Uterus (tissue), 4 donors: ENCODE measurements around the gene ATCAY. TPM values are rescaled to one million over a fixed set of nuclear protein-coding genes. Genes with fewer than 3 reads are reported as not detected.

Source experiments
- DNase-seq, 2 donors: peaks; one replicate each; pipeline ENCODE4 v3.0.0-alpha.2; 2019 to 2020
- H3K27ac ChIP-seq, 2 donors: fragments of 200-600 bp; sonication (generic); 1 replicate in 1 of 2; 2 replicates in 1 of 2; pipeline ENCODE4 v1.5.1; 2016 to 2018
- H3K27me3 ChIP-seq, 2 donors: fragments of 200-600 bp; sonication (generic); one replicate each; pipeline ENCODE4 v1.5.1; 2018 to 2019; ENCODE audit warnings: control low read depth in 1 of 2
- H3K36me3 ChIP-seq, 2 donors: fragments of 200-600 bp; sonication (generic); one replicate each; pipeline ENCODE4 v1.5.1; 2019; ENCODE audit warnings: control low read depth in 1 of 2
- H3K4me1 ChIP-seq, 2 donors: fragments of 200-600 bp; sonication (generic); one replicate each; pipeline ENCODE4 v1.5.1; 2018 to 2019; ENCODE audit warnings: control low read depth in 1 of 2
- H3K4me3 ChIP-seq, 2 donors: fragments of 200-600 bp; sonication (generic); 1 replicate in 1 of 2; 2 replicates in 1 of 2; pipeline ENCODE4 v1.5.1; 2018 to 2019; ENCODE audit warnings: mild to moderate bottlenecking in 1 of 2
- H3K9me3 ChIP-seq, 2 donors: fragments of 200-600 bp; sonication (generic); one replicate each; pipeline ENCODE4 v1.5.1; 2019; ENCODE audit warnings: control low read depth in 1 of 2
- CTCF ChIP-seq, 4 experiments: fragments of 200-600 bp in 2 of 4; fragments of 450-650 bp in 2 of 4; sonication (generic) in 2 of 4; IDR thresholded peaks; one replicate each; pipeline ENCODE4 v1.5.1; 2016 to 2019; ENCODE audit warnings: antibody characterized with exemption in 4 of 4, mild to moderate bottlenecking in 2 of 4, moderate library complexity in 1 of 4
- POLR2A ChIP-seq, 2 donors: fragments of 450-650 bp; IDR thresholded peaks; one replicate each; pipeline ENCODE4 v1.6.1; 2016; ENCODE audit warnings: antibody characterized with exemption in 2 of 2, mild to moderate bottlenecking in 1 of 2, moderate library complexity in 1 of 2
- intact Hi-C: fragments of 100-400 bp; cut with DNase I; formaldehyde crosslinking; loops from one replicate; pipeline ENCODE4 v1.15.1; 2023; ENCODE audit warnings: low total_unique reads
- total RNA-seq, 4 donors: library from RNA; depleted of rRNA in 3 of 4; stranded (reverse); fragments of >200 nt in 3 of 4; gene quantifications; one replicate each; pipeline versions ENCODE4 v1.1.0 to v1.2.4, GENCODE V29; 2014 to 2023
- donor health status: DM: yes; HTN: yes; CAD: no.

ATCAY gene
- total RNA-seq, 4 donors from 2014 or later = 0.97 TPM; not detected in 3

- intact Hi-C loops = no loop called here
- no peak for TF ChIP-seq CTCF (IDR thresholded peaks at IDR 0.05)
- no peak for TF ChIP-seq POLR2A (IDR thresholded peaks at IDR 0.05)
- DNase-seq = no peak
- H3K27me3 ChIP-seq = no peaks in the 10 kb centered on the region
- H3K4me1 ChIP-seq = no peaks in the 10 kb centered on the region
- H3K27ac ChIP-seq = no peak overlapping the region
- no peaks in the 10 kb centered on the region for H3K9me3 ChIP-seq
- no peak overlapping the region for H3K4me3 ChIP-seq
- no peaks in the 10 kb centered on the region for H3K36me3 ChIP-seq
Observed at GRCh38 chr19:3838661-3839060, 41.8 kb upstream of the ATCAY start.

- no peaks in the 10 kb centered on the region for H3K9me3 ChIP-seq
- no peak overlapping the region for H3K27ac ChIP-seq
- no peaks in the 10 kb centered on the region for H3K4me1 ChIP-seq
- DNase-seq = no peak
- no peaks in the 10 kb centered on the region for H3K27me3 ChIP-seq
- no peak overlapping the region for H3K4me3 ChIP-seq
- intact Hi-C loops = no loop called here
- no peak for TF ChIP-seq POLR2A (IDR thresholded peaks at IDR 0.05)
- TF ChIP-seq CTCF (IDR thresholded peaks at IDR 0.05) = no peak
- no peaks in the 10 kb centered on the region for H3K36me3 ChIP-seq
Observed at GRCh38 chr19:3839941-3840340, 40.5 kb upstream of the ATCAY start.

- Histone ChIP-seq H3K36me3 (no peaks in the 10 kb centered on the region), H3K27me3 (no peaks in the 10 kb centered on the region), H3K4me3 (no peak overlapping the region), H3K4me1 (no peaks in the 10 kb centered on the region), H3K9me3 (no peaks in the 10 kb centered on the region), H3K27ac (no peak overlapping the region)
- DNase-seq = no peak
- no peak for TF ChIP-seq CTCF (IDR thresholded peaks at IDR 0.05)
- no peak for TF ChIP-seq POLR2A (IDR thresholded peaks at IDR 0.05)
- intact Hi-C loops = no loop called here
Observed at GRCh38 chr19:3840804-3841203, 39.7 kb upstream of the ATCAY start.

GRCh38 chr19:3842948-3843347, 37.5 kb upstream of the ATCAY start:
- Histone ChIP-seq H3K27me3 (no peaks in the 10 kb centered on the region), H3K27ac (no peak overlapping the region), H3K36me3 (no peaks in the 10 kb centered on the region), H3K4me1 (no peaks in the 10 kb centered on the region), H3K9me3 (no peaks in the 10 kb centered on the region), H3K4me3 (no peak overlapping the region)
- DNase-seq = no peak
- intact Hi-C loops = no loop called here
- TF ChIP-seq POLR2A (IDR thresholded peaks at IDR 0.05) = no peak
- TF ChIP-seq CTCF (IDR thresholded peaks at IDR 0.05) = no peak

- Histone ChIP-seq H3K27me3 (no peaks in the 10 kb centered on the region), H3K9me3 (no peaks in the 10 kb centered on the region), H3K4me1 (no peaks in the 10 kb centered on the region), H3K4me3 (no peak overlapping the region), H3K27ac (no peak overlapping the region), H3K36me3 (no peaks in the 10 kb centered on the region)
- TF ChIP-seq CTCF (IDR thresholded peaks at IDR 0.05) = no peak
- TF ChIP-seq POLR2A (IDR thresholded peaks at IDR 0.05) = no peak
- intact Hi-C loops = no loop called here
- DNase-seq = no peak
Observed at GRCh38 chr19:3844596-3844995, 35.9 kb upstream of the ATCAY start.
